ENCODE data around the gene HTR7.

DNA sequence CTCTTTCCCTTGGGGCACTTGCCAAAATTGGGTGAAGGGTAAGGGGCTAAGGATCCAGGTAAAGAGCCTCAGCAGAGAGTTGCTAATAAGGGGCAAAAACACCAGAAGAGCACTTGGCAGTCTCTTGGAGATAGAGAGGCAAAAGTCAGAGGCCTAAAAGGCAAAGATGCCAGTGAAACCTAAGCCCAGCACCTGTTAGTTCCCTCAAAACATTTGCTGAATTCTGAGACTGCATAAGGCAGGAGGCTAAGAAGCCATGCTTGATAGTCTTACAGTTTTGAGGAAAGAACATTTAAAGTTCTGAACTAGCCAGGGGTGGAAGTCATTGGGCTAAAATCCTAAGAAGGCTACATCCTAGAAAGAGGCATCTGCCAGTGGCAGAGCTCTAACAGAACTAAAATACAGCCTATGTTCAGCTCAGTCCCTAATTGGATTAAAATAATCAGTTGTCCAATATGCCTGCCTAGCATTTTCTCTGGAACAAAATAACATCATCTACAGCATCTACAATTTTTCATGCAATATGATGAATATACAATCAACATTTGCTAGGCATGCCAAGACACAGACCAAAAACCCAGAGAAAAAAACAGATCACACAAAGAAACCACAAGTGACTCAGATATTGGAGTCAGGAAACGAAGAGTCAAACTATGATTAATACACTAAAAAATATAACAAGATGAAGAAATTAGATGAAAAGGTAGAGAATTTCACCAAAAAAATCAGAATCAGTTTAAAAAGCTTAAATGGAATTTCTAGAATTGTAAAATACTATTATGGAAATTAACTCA is 7.7 kb downstream of the HTR7 start:
- TF ChIP-seq, protein P1, sequence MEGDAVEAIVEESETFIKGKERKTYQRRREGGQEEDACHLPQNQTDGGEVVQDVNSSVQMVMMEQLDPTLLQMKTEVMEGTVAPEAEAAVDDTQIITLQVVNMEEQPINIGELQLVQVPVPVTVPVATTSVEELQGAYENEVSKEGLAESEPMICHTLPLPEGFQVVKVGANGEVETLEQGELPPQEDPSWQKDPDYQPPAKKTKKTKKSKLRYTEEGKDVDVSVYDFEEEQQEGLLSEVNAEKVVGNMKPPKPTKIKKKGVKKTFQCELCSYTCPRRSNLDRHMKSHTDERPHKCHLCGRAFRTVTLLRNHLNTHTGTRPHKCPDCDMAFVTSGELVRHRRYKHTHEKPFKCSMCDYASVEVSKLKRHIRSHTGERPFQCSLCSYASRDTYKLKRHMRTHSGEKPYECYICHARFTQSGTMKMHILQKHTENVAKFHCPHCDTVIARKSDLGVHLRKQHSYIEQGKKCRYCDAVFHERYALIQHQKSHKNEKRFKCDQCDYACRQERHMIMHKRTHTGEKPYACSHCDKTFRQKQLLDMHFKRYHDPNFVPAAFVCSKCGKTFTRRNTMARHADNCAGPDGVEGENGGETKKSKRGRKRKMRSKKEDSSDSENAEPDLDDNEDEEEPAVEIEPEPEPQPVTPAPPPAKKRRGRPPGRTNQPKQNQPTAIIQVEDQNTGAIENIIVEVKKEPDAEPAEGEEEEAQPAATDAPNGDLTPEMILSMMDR (IDR thresholded peaks at IDR 0.05): no peak
- no peak for TF ChIP-seq POLR2AphosphoS5 (IDR thresholded peaks at IDR 0.05)
- TF ChIP-seq POLR2A (IDR thresholded peaks at IDR 0.05): no peak

All from transverse colon (tissue), 4 donors.